H9 (cell line): ENCODE data around the gene RBP4. TPM values are rescaled to one million over a fixed set of nuclear protein-coding genes. Genes with fewer than 3 reads are reported as not detected.

Source experiments
- DNase-seq: peaks from one replicate; pipeline ENCODE4 v3.0.0-alpha.2; 2017
- H2AFZ ChIP-seq: one replicate; pipeline ENCODE4 v1.6.1; 2013; ENCODE audit warnings: mild to moderate bottlenecking, low read length, control low read depth, moderate library complexity
- H2AK5ac ChIP-seq: 2 replicates; pipeline ENCODE4 v1.6.1; 2013; ENCODE audit warnings: low read length, control low read depth, mixed read lengths; ENCODE audit not compliant: insufficient read length
- H2BK120ac ChIP-seq: one replicate; pipeline ENCODE4 v1.6.1; 2013; ENCODE audit warnings: low read depth, mild to moderate bottlenecking, low read length, control low read depth, inconsistent platforms; ENCODE audit not compliant: poor library complexity, severe bottlenecking
- H2BK12ac ChIP-seq: 2 replicates; pipeline ENCODE4 v1.6.1; 2013; ENCODE audit warnings: low read length, control low read depth, mixed read lengths, low read depth; ENCODE audit not compliant: insufficient read length
- H2BK15ac ChIP-seq: 2 replicates; pipeline ENCODE4 v1.6.1; 2013; ENCODE audit warnings: low read depth, low read length, control low read depth
- H2BK20ac ChIP-seq: one replicate; pipeline ENCODE4 v1.6.1; 2013; ENCODE audit warnings: low read depth, mild to moderate bottlenecking, low read length, control low read depth, inconsistent platforms; ENCODE audit not compliant: poor library complexity, severe bottlenecking
- H2BK5ac ChIP-seq: 2 replicates; pipeline ENCODE4 v1.6.1; 2013; ENCODE audit warnings: low read length, control low read depth, mixed read lengths; ENCODE audit not compliant: insufficient read length
- H3K14ac ChIP-seq: 2 replicates; pipeline ENCODE4 v1.6.1; 2013; ENCODE audit warnings: low read length, control low read depth; ENCODE audit not compliant: insufficient read depth
- H3K18ac ChIP-seq: 2 replicates; pipeline ENCODE4 v1.6.1; 2013; ENCODE audit warnings: low read depth, mild to moderate bottlenecking, mixed read lengths, low read length, control low read depth; ENCODE audit not compliant: insufficient read length
- H3K23ac ChIP-seq: 2 replicates; pipeline ENCODE4 v1.6.1; 2013; ENCODE audit warnings: low read length, control low read depth, mixed read lengths, low read depth; ENCODE audit not compliant: insufficient read length
- H3K23me2 ChIP-seq: 2 replicates; pipeline ENCODE4 v1.6.1; 2013; ENCODE audit warnings: low read depth, mild to moderate bottlenecking, mixed read lengths, low read length, control low read depth; ENCODE audit not compliant: insufficient read length, poor library complexity, severe bottlenecking
- H3K27ac ChIP-seq: 2 replicates; pipeline ENCODE4 v1.5.1; 2013; ENCODE audit warnings: low read length, control low read depth, mixed read lengths, low read depth; ENCODE audit not compliant: insufficient read length
- H3K27me3 ChIP-seq: 2 replicates; pipeline ENCODE4 v1.6.1; 2013; ENCODE audit warnings: low read length, control low read depth, inconsistent platforms; ENCODE audit not compliant: insufficient read depth
- H3K4ac ChIP-seq: 2 replicates; pipeline ENCODE4 v1.6.1; 2013; ENCODE audit warnings: low read depth, mild to moderate bottlenecking, control low read depth, inconsistent platforms, low read length, moderate library complexity
- H3K4me1 ChIP-seq: 2 replicates; pipeline ENCODE4 v1.6.1; 2013; ENCODE audit warnings: low read length, control low read depth, inconsistent platforms; ENCODE audit not compliant: insufficient read depth
- H3K4me2 ChIP-seq: 2 replicates; pipeline ENCODE4 v1.6.1; 2013; ENCODE audit warnings: low read length, control low read depth, mixed read lengths; ENCODE audit not compliant: insufficient read length, insufficient read depth
- H3K56ac ChIP-seq: 2 replicates; pipeline ENCODE4 v1.6.1; 2013; ENCODE audit warnings: low read depth, mild to moderate bottlenecking, mixed read lengths, low read length, control low read depth; ENCODE audit not compliant: insufficient read length
- H3K79me1 ChIP-seq: 2 replicates; pipeline ENCODE4 v1.6.1; 2013; ENCODE audit warnings: low read depth, mild to moderate bottlenecking, moderate library complexity, low read length, control low read depth, inconsistent platforms; ENCODE audit not compliant: insufficient read depth, poor library complexity, severe bottlenecking
- H3K79me2 ChIP-seq: 2 replicates; pipeline ENCODE4 v1.6.1; 2013; ENCODE audit warnings: low read length, control low read depth, inconsistent platforms; ENCODE audit not compliant: insufficient read depth
- H3K9ac ChIP-seq: 2 replicates; pipeline ENCODE4 v1.6.1; 2013; ENCODE audit warnings: low read length, control low read depth, mixed read lengths; ENCODE audit not compliant: insufficient read length; ENCODE audit errors: extremely low read depth
- H3K9me3 ChIP-seq: one replicate; pipeline ENCODE4 v1.6.1; 2013; ENCODE audit warnings: low read depth, low read length, inconsistent platforms; ENCODE audit not compliant: control insufficient read depth
- H3T11ph ChIP-seq: one replicate; pipeline ENCODE4 v1.6.1; 2013; ENCODE audit warnings: mild to moderate bottlenecking, low read length, control low read depth, inconsistent platforms
- H4K20me1 ChIP-seq: one replicate; pipeline ENCODE4 v1.6.1; 2013; ENCODE audit not compliant: control insufficient read depth, insufficient read length, insufficient read depth
- H4K5ac ChIP-seq: 2 replicates; pipeline ENCODE4 v1.6.1; 2013; ENCODE audit warnings: low read depth, mild to moderate bottlenecking, mixed read lengths, low read length, control low read depth; ENCODE audit not compliant: insufficient read length
- H4K8ac ChIP-seq: replicated peaks from 2 replicates; pipeline ENCODE4 v1.6.1; 2013; ENCODE audit warnings: low read length, control low read depth, mixed read lengths, low read depth; ENCODE audit not compliant: insufficient read length
- H4K91ac ChIP-seq: 2 replicates; pipeline ENCODE4 v1.6.1; 2013; ENCODE audit warnings: low read depth, mild to moderate bottlenecking, moderate library complexity, mixed read lengths, low read length, control low read depth; ENCODE audit not compliant: insufficient read length
- H3K27ac Mint-ChIP-seq, 3 experiments: 2 replicates in 2 of 3; 3 replicates in 1 of 3; pipeline ENCODE4 v1.8.0; 2020 to 2021; ENCODE audit warnings: mixed read lengths in 3 of 3, mild to moderate bottlenecking in 1 of 3, moderate library complexity in 1 of 3
- H3K27me3 Mint-ChIP-seq: 2 replicates; pipeline ENCODE4 v1.8.0; 2021; ENCODE audit warnings: low read depth, mild to moderate bottlenecking, moderate library complexity, mixed read lengths
- H3K36me3 Mint-ChIP-seq, 3 experiments: 2 replicates in 2 of 3; 3 replicates in 1 of 3; pipeline ENCODE4 v1.8.0; 2020 to 2021; ENCODE audit warnings: low read depth in 3 of 3, mixed read lengths in 3 of 3; ENCODE audit not compliant: insufficient read depth in 1 of 3
- H3K4me1 Mint-ChIP-seq, 2 experiments: 2 replicates each; pipeline ENCODE4 v1.8.0; 2020; ENCODE audit warnings: mixed read lengths in 2 of 2
- H3K4me3 Mint-ChIP-seq, 2 experiments: 2 replicates in 1 of 2; 3 replicates in 1 of 2; pipeline ENCODE4 v1.8.0; 2020 to 2021; ENCODE audit warnings: mild to moderate bottlenecking in 2 of 2, mixed read lengths in 2 of 2, moderate library complexity in 1 of 2
- H3K9me3 Mint-ChIP-seq, 2 experiments: 2 replicates in 1 of 2; 3 replicates in 1 of 2; pipeline ENCODE4 v1.8.0; 2020; ENCODE audit warnings: mild to moderate bottlenecking in 2 of 2, mixed read lengths in 2 of 2, moderate library complexity in 1 of 2
- WGBS: extraction: QIAGEN DNeasy Blood & Tissue Kit; methylation state at CpG from one replicate; pipeline ENCODE4 v1.1.7; 2013; ENCODE audit warnings: missing lambda C conversion rate, low lambda C conversion rate, mixed read lengths; ENCODE audit not compliant: insufficient read length; ENCODE audit errors: extremely low coverage; 5-methylcytosine and 5-hydroxymethylcytosine counted together
- total RNA-seq: library from RNA; stranded (reverse); gene quantifications from 2 replicates; pipeline ENCODE4 v1.2.1, GENCODE V29; 2021
- TF ChIP-seq, protein P1 (sequence below): fragments of 200-600 bp; sonication (generic); conservative IDR thresholded peaks from 3 replicates; pipeline ENCODE4 v1.8.0; 2021; ENCODE audit warnings: antibody characterized with exemption, mild to moderate bottlenecking

Gene RBP4
- total RNA-seq, 1 experiment from 2014 or later, result not detected

DNA sequence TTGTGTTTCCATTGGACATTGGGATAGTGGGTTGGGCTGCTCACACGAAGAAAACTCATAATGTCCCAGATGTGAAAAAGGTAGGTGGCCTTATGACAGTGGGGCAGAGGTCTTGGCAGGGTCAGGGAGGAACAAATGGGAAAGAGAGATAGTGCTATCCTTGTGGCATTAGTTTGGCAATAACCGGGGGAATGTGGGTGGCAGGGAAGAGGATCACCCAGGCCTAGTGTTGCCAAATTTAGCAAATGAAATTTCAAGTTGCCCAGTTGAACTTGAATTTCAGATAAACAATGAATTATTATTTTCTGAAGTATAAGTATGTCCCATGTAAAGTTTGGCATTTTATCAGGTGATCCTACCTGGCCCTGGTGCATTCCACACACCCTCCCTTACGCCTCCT lies 12.1 kb upstream of the RBP4 start:
- Histone ChIP-seq H2BK120ac (no peak overlapping the region), H2BK20ac (no peak overlapping the region), H4K5ac (no peak overlapping the region), H3K79me2 (no peaks in the 10 kb centered on the region), H3K4me1 (no peaks in the 10 kb centered on the region; the same call in 1 of the 2 replicates), H4K8ac (no peak overlapping the region), H2AFZ (no peak overlapping the region), H3K4ac (no peak overlapping the region), H2BK12ac (no peak overlapping the region), H4K91ac (no peak overlapping the region), H3K18ac (no peak overlapping the region), H3K27ac (no peak overlapping the region), H3T11ph (no peak overlapping the region), H4K20me1 (no peaks in the 10 kb centered on the region), H2AK5ac (no peak overlapping the region), H3K23ac (no peak overlapping the region), H3K23me2 (peaks cover 3% of the 10 kb centered on the region), H3K4me2 (no peak overlapping the region), H3K9me3 (no peaks in the 10 kb centered on the region), H3K27me3 (no peaks in the 10 kb centered on the region), H3K14ac (no peak overlapping the region), H2BK15ac (no peak overlapping the region), H3K56ac (no peak overlapping the region), H2BK5ac (no peak overlapping the region), H3K79me1 (no peaks in the 10 kb centered on the region), H3K9ac (no peak overlapping the region)
- no CpG with 5 or more reads among the region's 3 CpGs for WGBS
- Mint-ChIP-seq H3K4me1 (peaks cover 9 to 11% of the 10 kb centered on the region in 2 experiments), H3K27ac (no peak overlapping the region), H3K9me3 (no peaks in the 10 kb centered on the region), H3K27me3 (peaks cover 13% of the 10 kb centered on the region), H3K4me3 (no peak overlapping the region), H3K36me3 (no peaks in the 10 kb centered on the region)
- TF ChIP-seq, protein P1, sequence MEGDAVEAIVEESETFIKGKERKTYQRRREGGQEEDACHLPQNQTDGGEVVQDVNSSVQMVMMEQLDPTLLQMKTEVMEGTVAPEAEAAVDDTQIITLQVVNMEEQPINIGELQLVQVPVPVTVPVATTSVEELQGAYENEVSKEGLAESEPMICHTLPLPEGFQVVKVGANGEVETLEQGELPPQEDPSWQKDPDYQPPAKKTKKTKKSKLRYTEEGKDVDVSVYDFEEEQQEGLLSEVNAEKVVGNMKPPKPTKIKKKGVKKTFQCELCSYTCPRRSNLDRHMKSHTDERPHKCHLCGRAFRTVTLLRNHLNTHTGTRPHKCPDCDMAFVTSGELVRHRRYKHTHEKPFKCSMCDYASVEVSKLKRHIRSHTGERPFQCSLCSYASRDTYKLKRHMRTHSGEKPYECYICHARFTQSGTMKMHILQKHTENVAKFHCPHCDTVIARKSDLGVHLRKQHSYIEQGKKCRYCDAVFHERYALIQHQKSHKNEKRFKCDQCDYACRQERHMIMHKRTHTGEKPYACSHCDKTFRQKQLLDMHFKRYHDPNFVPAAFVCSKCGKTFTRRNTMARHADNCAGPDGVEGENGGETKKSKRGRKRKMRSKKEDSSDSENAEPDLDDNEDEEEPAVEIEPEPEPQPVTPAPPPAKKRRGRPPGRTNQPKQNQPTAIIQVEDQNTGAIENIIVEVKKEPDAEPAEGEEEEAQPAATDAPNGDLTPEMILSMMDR, result no peak
- no peak for DNase-seq
